NCI-H2196 treated with DMSO at 0.1 percent for 48 hours (cell line): Measurements from ENCODE around the gene LRRC75A.
A peak's percentile ranks its signal among the peaks of the same experiment; 100 is the strongest.
"Not testable (repeated sequence)": the region's sequence is repeated elsewhere in the genome, so short reads cannot be mapped to it uniquely, and the experiment has no call there.

Experiments
- DNase-seq: peaks from one replicate; lab custom pipeline; 2025; ENCODE audit not compliant: unreplicated experiment; lab: John Stamatoyannopoulos, UW

The LRRC75A gene

DNA sequence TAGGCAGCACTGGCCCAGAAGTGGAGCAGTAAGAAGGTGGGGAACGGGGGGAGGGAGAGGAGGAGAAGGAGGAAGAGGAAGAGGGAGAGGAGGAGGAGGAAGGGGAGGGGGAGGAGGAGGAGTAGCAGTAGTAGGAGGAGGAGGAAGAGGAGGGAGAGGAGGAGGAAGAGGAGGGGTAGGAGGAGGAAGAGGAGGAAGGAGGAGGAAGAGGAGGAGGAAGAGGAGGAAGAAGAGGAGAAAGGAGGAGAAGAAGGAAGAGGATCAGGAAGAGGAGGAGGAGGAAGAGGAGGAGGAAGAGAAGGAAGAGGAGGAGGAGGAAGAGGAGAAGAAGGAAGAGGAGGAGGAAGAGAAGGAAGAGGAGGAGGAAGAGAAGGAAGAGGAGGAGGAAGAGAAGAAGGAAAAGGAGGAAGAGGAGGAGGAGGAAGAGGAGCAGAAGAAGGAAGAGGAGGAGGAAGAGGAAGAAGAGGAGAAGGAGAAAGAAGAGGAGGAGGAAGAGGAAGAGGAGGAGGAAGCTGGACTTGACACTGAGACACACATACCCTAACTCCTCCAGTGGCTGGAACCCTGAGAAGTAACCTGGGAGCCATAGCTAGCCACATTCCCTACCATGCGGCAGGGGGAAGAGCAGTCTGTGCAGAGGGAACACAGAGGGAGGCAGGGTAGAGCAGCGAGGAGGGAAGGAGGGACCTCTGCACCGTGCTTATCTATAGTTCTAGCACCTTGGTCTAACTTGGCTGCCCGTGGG, 35.8 kb downstream of the LRRC75A start:
- DNase-seq: no peak

DNA sequence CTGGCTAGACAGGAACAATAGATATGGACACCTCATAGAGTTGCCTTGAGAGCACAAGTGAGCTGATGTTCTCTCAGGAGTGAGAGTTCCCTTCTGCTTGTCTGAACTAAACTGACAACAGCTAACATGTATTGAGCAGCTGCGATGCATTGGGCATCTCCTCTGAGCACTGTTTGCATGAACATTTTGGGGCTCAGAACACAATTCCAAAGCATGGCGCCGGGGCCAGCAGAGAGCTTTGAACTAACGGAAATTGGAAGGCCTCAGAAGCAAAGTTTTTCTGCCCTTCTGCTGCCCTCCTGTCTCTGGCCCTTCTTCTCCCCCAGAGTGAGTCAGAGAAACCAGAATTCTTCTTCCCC, 38.5 kb downstream of the LRRC75A start:
- DNase-seq: no peak

DNA sequence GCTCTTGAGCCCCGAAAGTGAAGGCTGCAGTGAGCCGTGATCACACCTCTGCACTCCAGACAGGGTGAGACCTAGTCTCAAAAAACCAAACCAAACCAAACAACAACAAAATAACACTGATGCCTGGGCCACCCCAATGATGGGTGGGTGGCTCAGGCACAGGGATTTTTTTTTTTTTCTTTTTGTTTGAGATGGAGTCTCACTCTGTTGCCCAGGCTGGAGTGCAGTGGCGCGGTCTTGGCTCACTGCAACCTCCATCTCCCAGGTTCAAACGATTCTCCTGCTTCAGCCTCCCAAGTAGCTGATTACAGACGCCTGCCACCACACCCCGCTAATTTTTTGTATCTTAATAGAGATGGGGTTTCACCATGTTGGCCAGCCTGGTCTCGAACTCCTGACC, 39.7 kb downstream of the LRRC75A start:
- DNase-seq: not testable (repeated sequence)

DNA sequence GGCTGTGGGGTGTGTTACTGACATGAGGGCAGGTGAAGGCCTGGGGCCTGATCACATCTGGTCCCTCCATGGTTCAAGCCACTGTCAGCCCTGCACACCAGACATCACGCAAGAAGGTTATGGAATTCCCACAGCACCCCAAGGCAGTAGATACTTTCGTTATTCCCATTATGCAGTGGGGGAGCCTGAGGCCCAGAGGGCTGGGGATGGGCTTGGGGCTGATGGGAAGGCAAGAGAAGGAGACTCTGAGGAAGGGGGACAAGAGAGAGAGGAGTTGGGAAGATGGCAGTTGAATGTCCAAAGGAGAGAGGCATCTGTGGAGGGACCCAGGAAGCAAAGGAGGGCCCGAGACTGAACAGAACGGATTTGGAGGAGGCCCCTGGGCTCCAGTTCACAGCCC, 42.0 kb downstream of the LRRC75A start:
- no peak for DNase-seq

DNA sequence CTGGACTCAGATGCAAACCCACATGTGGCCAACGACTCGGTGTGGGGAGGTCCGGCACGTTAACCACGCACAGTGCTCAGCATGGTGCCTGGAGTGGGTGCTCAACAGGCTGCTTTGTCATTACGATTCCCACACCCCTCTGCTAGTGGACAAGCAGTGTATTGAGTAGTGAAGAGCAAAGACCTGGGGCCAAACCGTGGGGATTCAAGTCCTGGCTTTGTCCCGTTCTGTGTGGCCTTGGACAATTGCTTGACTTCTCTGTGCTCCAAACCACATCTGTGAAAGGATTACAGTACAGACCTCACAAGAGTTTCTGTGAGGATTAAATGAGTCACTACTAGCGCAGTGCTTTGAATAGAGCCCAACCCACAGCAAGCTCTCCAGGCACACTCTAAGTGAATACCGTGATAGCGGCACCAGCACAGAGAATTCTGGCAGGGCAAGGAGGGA, 42.8 kb downstream of the LRRC75A start:
- DNase-seq: no peak

DNA sequence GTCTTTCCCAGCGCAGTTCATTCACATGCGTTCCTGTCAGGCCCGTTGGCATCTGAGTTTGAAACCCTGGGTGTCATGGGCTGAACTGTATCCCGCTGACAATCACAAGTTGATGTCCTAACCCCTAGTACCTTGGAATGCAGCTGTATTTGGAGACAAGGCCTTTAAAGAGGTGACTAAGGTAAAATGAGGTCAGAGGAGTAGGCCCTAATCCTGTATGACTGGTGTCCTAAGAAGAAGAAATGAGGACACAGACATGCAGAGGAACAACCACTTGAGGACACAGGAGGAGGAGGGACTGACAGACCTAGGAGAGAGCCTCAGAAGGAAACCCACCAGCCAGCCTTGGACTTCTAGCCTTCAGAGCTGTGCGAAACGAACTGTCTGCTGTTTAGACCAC, 43.5 kb downstream of the LRRC75A start:
- no peak for DNase-seq

DNA sequence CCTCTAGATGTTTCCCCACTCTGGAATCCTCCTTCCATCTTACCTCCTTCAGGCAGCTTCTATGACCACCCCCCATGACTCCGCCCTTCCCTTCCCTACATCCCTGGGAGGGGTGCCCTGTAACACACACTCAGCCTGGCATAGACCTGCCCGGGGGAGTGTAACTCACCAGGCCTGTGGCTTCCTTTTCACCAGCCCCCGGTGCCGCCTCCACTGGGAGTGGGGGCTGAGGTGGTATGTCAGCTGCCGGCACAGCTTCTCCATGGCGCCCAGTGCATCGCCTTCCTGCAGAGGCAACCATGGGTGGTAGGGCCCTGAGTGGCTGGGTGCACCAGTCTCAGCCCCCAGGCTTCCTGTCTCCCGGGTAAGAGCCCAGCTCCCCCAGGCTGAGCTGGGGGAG, 44.3 kb downstream of the LRRC75A start:
- no peak for DNase-seq

DNA sequence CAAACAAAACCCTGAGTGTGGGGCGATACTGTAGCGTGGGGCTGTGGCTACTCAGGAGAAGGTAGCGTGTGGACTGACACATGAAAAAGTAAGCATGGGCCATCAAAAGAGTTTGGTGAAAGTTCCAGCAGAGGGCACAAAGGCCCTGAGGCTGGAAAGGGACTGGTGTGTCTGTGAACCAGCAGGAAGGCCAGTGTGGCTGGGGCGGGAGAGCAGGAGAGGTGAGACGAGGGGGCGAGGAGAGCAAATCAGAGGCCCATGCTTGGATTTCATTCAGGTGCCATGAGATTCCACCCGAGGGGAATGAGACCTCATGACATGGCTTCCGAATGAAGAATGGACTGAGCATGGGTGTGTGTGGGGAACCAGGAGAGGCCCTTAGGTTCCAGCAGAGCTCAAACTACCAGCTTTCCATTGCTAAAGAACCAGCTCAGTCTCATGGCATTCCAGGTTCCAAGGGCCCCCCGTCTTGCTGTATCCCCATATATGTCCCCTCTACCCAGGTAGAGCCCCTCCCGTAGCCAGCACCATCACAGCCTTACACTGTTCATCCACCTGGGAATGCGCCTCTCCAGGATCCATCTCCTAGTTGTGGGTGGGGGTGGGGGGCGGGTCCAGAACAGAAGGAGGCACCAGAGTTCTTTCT, 45.5 kb downstream of the LRRC75A start:
- no peak for DNase-seq

DNA sequence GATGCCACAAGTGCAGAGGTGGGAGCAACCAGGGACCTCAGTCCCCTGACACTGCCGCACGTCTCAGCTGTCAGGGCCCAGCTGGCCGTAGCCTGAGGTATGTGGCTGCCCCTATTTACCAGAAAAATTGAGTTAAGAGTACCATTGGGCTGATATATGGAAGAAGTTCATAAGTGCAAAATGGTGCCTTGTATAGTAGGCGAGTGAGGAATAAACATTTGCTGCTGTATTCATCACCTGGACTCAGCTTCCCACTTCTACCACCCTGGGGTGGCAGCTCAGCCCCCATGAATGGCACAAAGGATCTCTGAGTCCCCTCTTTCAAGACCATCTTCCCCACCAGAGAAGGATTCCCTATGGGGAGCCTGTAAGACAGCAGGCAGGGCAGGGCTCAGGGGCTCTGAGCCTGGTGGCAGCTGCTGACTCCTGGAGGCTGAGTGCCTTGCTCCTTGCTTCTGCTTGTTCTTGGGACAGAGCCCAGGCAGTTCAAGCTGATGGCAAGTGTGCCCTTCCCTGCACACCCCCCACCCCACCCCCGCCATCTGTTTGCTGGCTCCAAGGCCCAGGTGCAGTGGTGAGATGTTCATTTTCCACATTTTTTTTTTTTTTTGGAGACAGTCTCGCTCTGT, 47.6 kb downstream of the LRRC75A start:
- no peak for DNase-seq

DNA sequence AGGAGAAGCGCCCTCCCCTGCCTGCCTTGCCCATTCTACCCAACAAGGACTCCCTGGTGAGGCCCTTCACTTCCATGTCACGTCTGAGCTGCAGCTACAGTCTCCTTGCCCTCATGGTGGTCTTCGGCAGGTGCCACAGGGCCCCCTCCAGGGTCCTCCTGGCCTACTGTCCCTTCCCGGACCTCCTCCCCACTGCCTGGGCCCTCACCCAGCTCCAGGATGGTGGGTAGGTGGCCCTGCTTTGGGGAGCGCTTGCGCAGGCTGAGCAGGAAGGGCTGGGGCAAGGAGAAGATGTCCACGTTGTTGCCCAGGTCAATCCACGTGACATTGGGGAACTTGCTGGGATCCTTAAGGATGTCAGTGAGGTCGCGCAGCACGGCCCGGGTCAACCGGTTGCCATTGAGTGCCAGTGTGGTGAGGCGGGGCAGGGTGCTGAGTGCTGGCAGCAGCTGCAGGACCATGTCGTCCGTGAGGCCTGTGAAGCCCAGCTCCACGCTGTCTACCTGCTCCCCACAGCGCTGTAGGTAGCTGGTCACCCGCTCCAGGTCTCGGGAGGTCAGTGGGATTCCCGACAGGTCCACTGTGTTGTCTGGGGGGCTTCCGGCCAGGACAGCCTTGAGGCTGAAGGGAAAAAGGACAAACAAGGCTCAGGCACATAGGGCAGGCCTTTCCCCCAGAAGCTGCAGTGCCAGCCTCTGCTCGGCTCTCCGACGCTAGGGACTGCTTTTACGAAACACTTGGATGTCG, 48.3 kb downstream of the LRRC75A start:
- no peak for DNase-seq

DNA sequence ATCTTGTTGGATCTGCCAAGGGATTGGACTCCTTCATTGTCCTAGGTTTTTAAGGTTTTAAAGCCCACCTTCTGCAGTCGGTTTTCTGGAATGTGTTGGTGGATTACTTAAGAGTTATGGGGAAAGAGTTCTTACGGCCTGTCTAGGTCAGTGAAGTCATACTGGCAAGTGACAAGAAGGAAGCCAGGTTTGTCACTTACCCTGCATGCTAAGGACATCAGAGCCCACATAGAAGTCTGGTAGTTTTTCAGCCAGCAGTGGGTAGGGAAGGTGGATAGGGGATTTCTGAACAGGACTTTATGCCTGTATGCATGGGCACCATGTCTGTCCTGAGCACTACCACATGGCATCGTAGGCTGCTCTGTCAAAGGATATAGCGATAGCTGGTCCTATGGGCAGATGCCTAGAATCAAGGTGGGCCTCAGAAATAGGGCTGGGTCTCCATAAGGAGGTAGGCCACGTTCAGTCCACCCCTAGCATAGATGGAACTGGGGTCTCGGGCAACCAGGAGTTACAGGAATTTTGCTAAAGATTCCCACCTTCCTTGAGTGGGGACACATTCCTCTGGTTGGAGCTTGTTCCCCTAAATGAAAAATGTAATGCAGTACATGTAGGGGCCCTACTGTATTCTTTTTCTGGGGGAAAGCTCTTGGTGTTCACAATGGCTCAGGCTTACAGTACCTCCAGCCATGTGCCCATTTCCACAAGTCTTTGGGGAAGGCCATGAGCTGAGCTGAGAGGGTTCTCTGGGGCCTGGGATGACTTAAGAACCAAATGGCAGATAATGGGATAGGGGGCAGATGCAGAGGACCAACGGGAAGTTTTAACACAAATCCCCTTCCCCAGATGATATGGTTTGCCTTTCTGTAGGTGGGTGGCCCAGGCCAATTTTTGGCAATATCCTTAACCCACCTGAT, 49.1 kb downstream of the LRRC75A start:
- DNase-seq: no peak

DNA sequence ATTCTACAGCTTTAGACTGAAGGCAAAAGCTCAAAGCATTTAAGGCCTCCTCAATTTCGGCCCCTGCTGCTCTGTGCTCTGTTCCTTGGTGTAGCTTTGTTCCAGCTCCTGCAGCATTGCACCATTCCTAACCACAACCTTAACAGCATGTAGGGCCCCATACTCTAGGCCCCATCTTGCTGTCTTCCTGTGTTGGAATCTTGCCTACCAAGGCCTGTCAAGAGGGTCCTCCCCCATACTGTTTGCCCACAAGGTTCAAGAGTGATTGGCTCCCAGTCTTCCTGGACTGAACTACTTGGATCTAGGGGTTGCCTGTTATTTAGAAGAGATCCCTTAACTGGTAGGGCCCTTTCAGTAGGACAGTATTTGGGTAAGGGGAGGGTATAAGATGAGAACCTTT, 49.9 kb downstream of the LRRC75A start:
- no peak for DNase-seq

DNA sequence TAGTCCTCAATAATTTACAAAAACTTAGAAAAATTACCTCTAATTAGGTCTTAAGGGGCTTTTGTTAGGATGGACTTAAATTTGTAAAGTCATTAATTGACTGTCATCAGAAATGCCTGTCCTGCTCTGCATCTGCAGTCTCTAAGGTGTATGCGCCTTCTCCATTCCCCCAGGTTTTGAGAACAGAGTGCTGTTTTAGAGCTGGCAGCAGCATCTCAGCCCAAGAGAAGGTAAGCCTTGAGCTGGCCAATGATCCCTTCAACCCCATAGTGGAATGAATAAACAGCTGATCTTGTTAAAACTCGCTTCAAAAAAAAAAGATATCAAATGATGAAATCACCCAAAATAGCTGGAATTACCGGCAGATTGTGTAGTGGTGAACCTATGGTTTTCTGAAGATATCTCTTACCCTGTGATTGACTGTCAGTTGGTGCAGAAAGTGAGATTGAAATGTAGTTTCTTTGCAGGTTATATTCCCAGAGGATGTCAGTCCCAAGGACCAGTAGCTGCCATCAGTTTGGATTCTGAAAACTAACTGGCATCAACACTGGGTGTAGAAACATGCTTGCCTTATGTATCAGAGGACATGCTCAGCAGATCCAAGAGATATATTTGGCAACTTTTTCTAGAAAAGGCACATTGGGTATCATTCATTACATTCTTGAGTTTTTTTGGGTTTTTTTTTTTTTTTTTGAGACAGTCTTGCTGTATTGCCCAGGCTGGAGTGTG, 50.9 kb downstream of the LRRC75A start:
- DNase-seq: no peak

DNA sequence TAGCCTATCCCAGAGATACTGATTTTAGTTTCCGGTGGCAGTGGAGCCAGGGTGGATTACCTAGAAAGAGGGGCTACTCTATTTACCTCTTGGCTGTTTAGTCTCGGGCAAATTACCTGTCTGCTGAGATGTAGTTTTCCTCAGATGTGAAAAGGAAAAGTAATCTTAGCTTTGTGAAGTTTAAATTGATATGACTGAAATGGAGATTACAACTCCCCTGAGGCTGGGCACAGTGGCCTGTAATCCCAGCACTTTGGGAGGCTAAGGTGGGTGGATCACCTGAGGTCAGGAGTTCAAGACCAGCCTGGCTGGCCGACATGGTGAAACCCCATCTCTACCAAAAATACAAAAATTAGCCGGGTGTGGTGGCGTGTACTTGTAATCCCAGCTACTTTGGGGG, 51.6 kb downstream of the LRRC75A start:
- not testable (repeated sequence) for DNase-seq

DNA sequence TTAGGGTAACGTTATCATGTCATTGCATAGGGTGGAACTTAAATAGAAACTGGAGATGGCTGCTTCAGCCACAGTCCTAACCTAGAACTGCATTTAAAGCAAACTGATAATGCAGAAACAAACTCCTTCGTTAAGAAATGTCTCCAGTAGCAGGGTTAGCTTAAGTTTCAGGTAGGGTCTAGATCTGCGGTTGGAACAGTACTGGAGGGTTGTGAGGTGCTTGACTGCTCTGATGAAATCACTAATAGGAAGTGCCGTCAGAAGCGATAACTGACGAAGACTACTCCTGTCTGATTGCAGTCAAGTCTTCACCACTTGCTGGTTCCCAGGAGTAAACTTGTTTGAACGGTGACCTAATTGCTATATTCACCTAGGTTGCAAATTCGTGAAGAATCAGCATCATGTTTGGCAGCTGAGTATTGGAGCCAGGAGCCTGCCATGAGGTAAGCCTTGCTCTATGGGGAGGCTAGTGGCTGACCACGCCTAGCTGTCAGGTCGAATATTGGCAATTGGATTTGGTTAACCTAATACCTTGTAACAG, 52.1 kb downstream of the LRRC75A start:
- no peak for DNase-seq

DNA sequence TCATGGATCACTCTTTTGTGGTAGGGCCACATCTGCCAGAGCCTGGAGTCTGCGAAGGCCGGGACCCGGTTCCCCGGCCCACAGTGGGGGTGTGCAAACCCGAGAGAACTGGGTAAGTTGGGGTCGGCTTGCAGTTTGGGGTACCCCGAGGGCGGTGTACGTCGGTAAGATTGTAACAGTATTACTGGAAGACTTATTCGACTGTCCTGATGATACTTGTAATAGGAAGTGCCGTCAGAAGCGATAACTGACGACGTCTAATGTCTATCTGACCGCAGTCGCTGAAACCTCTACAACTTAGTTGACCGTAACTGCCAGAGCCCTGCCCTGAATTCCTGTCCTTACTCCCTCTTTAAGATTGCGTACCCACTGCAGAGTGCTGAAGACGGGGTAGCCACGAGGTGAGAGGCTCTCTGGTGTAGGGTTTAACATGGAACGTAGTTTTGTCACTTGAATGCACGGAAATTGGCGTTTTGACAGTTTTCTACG, 52.6 kb downstream of the LRRC75A start:
- no peak for DNase-seq

DNA sequence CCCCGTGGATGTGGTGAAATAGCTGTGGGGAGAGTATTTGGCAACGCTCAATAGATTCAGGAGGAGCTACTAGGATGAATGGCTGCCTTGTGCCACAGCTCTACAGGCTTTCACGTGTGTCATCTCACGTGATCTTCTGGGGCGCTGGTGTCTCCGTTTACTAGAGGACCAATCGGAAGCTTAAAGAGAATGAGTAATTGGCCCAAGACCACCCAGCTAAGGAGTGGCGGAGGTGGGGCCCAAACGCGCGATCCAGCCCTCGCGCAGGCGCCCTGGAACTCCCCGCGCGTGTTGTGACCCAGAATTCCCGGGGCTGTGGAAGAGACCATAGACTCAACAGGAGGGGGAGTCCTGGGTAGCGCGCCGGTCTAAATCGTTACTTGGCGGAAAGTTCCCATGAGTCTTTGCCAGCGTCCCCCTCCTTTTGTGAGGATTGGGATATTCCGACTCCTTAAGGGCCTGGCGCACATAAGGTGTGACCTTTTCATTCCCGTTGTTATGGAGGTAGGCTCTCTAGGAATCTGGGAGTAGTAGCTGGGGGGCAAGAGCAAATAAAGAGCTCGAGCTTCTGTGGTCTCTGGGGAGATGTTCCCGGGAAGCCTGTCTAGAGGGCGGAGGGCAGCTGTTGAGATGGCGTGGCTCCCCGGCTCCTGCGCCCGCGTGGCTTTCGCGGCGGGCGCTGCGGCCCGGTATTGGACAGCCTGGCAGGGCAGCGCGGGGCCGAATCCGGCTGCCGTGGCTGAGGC, 53.3 kb downstream of the LRRC75A start:
- peak; percentile 90 for DNase-seq

DNA sequence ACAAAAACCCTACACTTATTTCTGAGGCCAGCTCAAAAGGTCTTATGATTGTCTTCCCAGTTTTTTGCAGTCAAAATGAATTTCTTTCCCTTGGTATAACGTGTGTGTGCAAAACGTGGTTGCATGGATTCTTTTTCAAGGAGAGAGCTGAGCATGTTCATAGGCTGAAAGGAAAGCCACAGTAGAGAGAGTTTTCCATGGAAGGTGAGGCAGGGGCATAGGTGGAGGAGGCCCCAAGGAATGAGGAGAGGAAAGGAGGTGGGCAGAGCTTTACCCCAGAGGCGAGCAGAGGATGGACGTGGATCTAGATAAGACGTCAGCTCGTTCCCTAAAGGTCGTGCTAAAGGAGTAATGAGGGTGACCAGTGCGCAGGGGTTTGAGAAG, 53.8 kb downstream of the LRRC75A start:
- DNase-seq: no peak

DNA sequence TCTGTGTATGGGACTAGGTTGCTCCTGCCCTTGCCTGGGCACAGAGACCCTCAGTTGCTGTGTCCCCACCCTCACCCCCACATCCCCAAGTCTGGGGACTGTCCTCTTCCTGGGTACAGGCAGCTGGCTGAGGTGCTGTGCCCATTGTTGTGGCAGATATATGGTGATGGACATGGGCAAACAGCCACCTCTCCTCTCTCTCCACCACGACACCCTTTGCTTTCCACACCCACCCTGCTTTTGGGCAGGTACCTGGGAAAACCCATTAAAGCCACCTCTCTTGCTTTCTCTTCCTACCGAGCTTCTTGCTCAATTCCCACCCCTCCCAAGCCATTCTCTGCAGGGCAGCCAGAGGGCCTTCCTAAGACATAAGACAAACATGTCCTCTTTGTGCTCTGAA, 54.9 kb downstream of the LRRC75A start:
- DNase-seq: no peak
